ENCODE results near the gene HOXB4.

Gene HOXB4

GRCh38 chr17:48601207-48601538 lies 23.0 kb upstream of the HOXB4 start:
- no peak for DNase-seq

- no peak for DNase-seq
Observed at GRCh38 chr17:48600244-48601098, 22.3 kb upstream of the HOXB4 start.

GRCh38 chr17:48599354-48599753 lies 21.2 kb upstream of the HOXB4 start:
- no peak for DNase-seq

- no peak for DNase-seq
Observed at GRCh38 chr17:48598736-48599135, 20.6 kb upstream of the HOXB4 start.

- peak; percentile 81 for DNase-seq
Observed at GRCh38 chr17:48597778-48598631, 19.9 kb upstream of the HOXB4 start.

- no peak for DNase-seq
Observed at GRCh38 chr17:48597528-48597777, 19.3 kb upstream of the HOXB4 start.

- peak; percentile 93 for DNase-seq
Observed at GRCh38 chr17:48596735-48597527, 18.8 kb upstream of the HOXB4 start.

- peak; percentile 55 for DNase-seq
Observed at GRCh38 chr17:48596000-48596734, 18.0 kb upstream of the HOXB4 start.

- DNase-seq = no peak
Observed at GRCh38 chr17:48595278-48595999, 17.3 kb upstream of the HOXB4 start.

- peak; percentile 66 for DNase-seq
Observed at GRCh38 chr17:48594538-48595277, 16.6 kb upstream of the HOXB4 start.

- peak; percentile 98 for DNase-seq
Observed at GRCh38 chr17:48593840-48594537, 15.8 kb upstream of the HOXB4 start.

GRCh38 chr17:48593126-48593829 lies 15.1 kb upstream of the HOXB4 start, which contains the start of gene HOXB5:
TSS of gene HOXB5 (minus strand) at chr17:48593779. CDS start at chr17:48593682, 97 bp downstream.
- DNase-seq = no peak

- DNase-seq = no peak
Observed at GRCh38 chr17:48592577-48592976, 14.4 kb upstream of the HOXB4 start.

- peak; percentile 47 for DNase-seq
Observed at GRCh38 chr17:48592057-48592514, 13.9 kb upstream of the HOXB4 start.

- DNase-seq = no peak
Observed at GRCh38 chr17:48591255-48592056, 13.3 kb upstream of the HOXB4 start.

GRCh38 chr17:48590607-48591161 lies 12.5 kb upstream of the HOXB4 start:
- no peak for DNase-seq

GRCh38 chr17:48589831-48590606 lies 11.9 kb upstream of the HOXB4 start, which contains the start of gene HOXB3:
TSS of gene HOXB3 (minus strand) at chr17:48590241. CDS start at chr17:48552474, 37,767 bp downstream.
- DNase-seq = peak; percentile 88
